Ramos (cell line): ENCODE data around the gene ASPHD2.

Experiments used
- in situ Hi-C: fragments of 300-500 bp; cut with MboI; formaldehyde crosslinking; loops from one replicate; pipeline ENCODE4 v1.14.3; 2022; ENCODE audit warnings: low sequenced_read_pairs; ENCODE audit not compliant: unreplicated experiment

The ASPHD2 gene

DNA sequence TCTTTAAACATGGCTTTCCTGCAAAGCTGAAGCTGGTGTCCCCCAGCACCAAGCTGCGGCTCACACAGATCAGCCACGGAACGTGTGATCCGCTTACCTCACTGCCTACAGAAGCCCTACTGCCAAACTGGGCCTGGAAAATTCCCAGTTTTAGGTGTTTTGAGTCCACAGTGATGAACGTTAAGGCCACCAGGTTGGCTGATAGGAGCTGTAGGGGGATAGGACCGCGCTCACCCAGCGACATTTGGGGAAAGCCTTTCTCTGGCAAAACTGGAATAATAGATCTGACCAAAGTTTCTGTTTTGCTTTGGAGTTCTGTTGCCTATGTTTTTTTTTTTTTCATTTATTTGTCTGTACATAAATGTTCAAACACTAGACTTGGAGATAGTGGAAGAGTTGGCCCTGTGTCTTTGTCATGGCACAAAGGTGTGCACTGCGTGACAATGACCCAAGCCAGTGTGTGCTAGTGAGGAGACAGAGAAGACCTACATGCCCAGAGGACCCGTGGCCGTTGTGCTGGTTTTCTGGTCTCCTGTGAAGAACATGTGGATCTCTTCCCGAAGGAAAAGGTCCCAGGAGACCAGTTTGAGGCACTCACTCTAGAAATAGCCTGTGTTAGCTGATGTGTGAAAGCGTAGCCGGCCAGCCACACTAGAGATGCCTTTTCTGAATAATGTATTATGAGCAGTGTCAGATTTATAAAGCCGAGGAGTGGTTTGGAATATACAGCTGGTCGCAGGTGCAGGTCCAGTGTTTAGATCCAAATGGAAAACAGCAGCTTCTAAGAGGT lies 15.0 kb downstream of the ASPHD2 start:
- in situ Hi-C loops, result no loop called here

DNA sequence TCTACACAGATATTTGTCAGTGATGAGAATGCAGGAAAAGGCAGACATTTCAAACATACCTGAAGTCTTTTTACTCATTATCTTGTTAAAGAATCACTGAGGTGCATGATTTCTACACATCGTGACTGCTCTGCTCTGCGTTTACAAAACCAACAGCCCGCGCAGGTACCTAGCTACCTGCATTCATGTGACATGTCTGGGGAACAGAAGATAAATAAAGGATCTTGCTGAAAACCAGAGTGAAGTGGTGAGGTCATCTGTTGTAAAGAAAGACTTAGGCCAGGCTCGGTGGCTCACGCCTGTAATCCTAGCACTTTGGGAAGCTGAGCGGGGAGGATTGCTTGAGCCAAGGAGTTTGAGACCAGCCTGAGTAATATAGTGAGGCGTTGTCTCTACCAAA lies 15.7 kb downstream of the ASPHD2 start:
- in situ Hi-C loops, result no loop called here

- in situ Hi-C loops, result no loop called here
These were observed 16.7 kb downstream of the ASPHD2 start for GRCh38 chr22:26445577-26446275.

DNA sequence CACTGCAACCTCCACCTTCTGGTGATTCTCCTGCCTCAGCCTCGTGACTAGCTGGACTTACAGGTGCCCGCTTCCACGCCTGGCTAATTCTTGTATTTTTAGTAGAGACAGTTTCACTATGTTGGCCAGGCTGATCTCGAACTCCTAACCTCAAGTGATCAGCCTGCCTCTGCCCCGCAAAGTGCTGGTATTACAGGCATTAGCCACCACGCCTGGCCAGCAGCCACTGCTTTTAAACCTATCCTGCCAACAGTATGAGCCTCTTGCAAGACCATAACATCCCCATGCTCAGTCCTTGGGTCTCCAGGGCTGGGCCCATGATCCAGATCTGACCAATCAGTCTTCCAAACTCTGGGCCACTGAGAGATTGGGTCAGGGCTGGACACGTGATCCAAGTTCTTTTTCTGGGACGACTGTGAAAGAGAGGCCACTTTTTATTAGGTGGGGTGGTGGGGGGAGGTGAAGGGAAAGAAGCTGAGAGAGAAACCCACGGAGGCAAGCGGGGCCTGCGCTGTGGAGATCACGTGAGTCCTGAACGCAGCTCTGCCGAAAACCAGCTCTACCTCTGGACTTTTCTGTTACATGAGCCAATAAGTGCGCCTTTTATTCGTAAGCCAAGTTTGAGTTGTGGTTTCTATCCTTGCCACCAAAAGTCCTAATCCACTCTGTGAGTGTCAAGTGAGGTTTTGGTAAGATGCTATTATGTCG lies 17.9 kb downstream of the ASPHD2 start:
- in situ Hi-C loops, result no loop called here

DNA sequence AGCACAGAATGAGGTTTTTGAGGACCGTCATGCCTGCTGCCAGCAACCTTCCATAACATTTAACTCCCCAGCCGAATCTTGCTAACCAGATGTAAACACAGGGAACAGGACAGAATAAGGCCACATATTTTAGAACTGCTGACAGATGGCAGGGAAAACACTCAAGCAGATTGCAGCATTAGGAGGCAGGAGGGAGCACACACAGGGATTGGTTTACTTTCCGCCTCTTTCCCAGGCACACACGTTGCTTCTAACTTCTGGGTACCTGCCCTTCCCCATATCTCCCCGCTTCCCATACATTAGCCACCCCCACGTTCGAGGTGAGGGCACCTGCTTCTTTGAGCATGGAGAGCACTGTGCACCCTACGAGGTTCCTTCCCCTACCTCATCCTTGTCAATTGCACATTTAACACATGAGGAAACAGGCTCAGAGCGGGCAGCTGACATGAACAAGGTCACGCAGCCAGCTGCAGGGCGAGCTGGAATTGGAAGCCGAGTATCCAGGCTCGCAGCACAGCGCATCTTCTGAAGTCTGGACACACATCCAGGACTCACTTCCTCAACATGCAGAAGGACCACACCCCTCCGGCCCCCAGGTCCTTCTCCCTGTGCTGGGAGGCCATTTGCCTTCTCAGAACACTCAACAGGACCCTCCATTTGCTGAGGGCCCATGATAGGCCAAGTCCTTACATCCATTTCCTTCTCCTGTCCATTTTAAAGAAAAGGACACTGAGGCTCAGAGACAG lies 18.7 kb downstream of the ASPHD2 start:
- in situ Hi-C loops, result no loop called here

DNA sequence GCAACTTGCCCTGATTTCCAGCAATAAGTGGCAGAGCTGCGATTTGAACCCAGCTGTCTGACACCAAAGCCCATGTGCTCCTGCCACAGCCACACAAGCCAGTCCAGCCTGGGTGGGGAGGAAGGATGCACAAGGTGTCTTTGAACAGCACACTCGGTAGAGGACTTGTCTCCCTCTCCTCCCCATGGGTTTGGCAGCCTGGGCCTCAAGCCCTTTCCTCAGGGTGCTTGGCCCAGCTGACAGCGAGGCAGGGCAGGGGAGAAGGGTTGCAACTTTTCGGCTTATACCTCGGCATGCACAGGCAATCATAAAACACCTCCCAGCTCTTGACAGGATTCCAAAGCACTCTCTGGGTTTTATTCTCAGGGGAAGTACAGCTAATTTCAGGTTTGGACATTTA lies 19.3 kb downstream of the ASPHD2 start:
- in situ Hi-C loops, result no loop called here

- in situ Hi-C loops, result no loop called here
These were observed 19.9 kb downstream of the ASPHD2 start for GRCh38 chr22:26448941-26449340.

GRCh38 chr22:26450453-26451185 lies 21.6 kb downstream of the ASPHD2 start:
- in situ Hi-C loops, result no loop called here

DNA sequence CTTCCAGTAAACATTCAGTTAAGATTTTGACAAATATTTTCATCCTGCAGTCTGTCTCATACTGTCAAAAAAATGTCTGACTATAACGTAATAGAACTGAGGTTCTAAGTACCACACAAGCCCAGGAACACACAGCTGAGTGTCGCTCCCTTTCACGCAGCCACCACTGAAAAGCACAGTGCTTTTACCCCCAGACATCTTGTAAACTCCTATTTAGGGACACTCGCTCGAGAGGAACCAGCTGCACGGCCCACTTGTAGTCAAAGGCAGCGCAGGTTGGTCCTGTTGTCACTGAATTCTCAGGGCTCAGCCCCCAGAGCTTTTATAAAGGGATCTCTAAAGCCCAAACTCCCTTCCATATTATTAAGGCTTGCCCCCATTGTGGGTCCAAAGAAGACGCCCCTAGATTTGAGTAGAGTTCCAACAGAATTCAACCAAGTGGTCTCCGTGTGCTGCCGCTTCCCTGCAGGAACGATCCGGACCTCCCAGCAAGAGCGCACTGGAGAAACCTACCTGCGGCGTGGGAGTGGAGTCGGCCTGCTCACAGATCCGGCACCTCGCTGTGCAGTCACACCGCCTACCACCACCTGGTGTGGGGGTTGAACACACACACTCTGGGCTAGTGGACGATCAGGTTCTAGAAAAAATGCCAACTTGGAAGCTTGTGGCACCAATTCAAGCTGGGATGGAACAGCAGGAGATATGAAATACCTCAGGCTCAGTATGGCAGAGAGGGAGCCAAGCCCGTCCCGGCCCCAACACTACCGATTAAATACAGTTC lies 23.4 kb downstream of the ASPHD2 start:
- in situ Hi-C loops, result no loop called here

DNA sequence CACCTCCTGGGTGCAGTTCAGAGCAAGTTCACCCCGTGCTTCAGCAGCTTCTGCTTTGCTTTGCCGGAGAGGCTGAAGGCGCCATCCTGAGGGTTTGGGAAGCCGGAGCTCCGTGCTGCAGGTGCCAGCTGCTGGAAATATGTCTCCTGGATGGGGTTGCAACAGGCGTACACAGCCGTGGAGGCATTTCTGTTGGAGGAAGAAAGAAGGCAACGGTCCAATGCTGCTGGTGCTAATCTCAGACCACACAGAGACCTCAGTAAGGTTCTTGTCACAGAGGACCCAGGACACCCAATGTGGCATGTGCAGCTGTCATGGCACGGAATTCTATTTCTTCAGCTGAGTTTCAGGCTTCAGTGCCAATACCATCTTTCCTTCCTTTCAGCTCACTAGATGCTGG lies 24.2 kb downstream of the ASPHD2 start:
- in situ Hi-C loops, result no loop called here

- in situ Hi-C loops, result no loop called here
These were observed 24.9 kb downstream of the ASPHD2 start for GRCh38 chr22:26453812-26454500.

GRCh38 chr22:26457661-26458272 lies 28.7 kb downstream of the ASPHD2 start:
- in situ Hi-C loops, result no loop called here

DNA sequence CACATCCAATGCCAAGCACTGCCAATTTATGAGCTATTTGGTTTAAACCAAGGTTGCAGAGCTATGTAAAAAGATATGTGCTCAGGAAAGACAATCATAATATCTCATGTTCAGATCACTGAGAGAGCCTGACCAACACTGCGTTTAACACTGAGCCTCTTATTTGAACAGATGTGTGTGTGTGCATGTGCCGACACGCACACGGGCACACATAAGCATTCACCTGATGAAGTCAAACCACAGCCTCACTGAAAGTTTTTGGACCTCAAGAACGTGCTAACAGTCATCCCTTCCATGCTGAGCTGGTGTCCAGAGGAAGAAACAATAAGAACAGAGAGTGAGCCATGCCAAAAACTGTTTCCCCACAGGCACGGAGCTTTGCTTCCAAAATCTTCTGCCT lies 31.1 kb downstream of the ASPHD2 start:
- in situ Hi-C loops, result loop anchor here (10.0 kb wide), 1 partner anchor 65 kb away; no protein-coding TSS in a partner anchor

GRCh38 chr22:26461188-26461810 lies 32.2 kb downstream of the ASPHD2 start:
- in situ Hi-C loops, result loop anchor here (10.0 kb wide), 1 partner anchor 66 kb away; no protein-coding TSS in a partner anchor

- in situ Hi-C loops, result loop anchor here (10.0 kb wide), 1 partner anchor 67 kb away; no protein-coding TSS in a partner anchor
These were observed 33.0 kb downstream of the ASPHD2 start for GRCh38 chr22:26462051-26462450.

DNA sequence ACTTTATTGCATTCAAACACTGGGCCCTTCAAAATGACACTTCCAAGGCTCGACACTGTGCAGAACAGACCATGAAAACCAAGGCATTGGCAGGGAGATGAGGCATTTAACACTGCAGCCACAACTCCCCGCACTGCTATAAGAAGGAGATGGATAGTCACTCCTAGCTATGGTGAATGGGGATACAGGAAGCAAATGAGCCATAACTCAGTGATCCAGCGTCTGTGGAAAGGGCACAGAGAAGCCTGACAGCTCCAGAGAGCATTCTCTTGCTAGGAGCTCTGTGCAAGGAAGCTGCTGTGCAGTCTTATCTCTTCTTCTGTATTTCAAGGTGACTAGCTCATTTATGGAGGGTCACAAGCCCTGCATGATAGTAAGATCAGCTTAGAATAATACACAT lies 33.6 kb downstream of the ASPHD2 start:
- in situ Hi-C loops, result loop anchor here (10.0 kb wide), 1 partner anchor 68 kb away; no protein-coding TSS in a partner anchor

DNA sequence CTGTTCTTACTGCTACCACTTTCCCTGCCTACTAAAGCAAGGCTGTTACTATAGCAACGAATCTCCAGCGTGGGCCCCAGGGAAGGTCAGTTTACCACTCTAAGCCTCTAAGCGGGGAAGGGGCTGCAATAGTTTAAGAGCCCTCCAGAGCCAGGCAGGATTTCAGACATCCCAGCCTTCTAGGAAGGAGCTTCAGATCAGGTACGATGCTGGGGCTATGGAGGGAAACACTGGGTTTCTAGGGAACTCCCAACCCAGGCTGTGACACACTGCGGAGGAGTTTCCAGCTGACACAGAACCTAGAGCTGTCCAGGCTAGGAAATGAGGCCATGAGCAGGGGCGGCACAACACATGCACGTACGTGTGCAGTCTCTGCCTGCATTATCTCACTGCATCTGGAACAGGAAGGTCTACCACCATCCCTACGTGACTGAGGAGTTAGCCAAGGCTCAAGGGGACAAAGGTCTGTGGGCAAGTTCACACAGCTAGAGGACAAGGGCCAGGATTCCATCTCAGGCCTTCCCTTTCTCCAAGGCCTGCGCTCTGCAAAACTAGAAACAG lies 34.1 kb downstream of the ASPHD2 start:
- in situ Hi-C loops, result loop anchor here (10.0 kb wide), 1 partner anchor 68 kb away; no protein-coding TSS in a partner anchor
